AG08395 (cell line): ENCODE data around the gene DNAJC10.
"Not testable (repeated sequence)": the region's sequence is repeated elsewhere in the genome, so short reads cannot be mapped to it uniquely, and the experiment has no call there.

Experiments
- DNase-seq: peaks from one replicate; pipeline ENCODE4 v3.0.0; 2012; ENCODE audit warnings: mixed read lengths, low spot score

Gene DNAJC10, protein sequence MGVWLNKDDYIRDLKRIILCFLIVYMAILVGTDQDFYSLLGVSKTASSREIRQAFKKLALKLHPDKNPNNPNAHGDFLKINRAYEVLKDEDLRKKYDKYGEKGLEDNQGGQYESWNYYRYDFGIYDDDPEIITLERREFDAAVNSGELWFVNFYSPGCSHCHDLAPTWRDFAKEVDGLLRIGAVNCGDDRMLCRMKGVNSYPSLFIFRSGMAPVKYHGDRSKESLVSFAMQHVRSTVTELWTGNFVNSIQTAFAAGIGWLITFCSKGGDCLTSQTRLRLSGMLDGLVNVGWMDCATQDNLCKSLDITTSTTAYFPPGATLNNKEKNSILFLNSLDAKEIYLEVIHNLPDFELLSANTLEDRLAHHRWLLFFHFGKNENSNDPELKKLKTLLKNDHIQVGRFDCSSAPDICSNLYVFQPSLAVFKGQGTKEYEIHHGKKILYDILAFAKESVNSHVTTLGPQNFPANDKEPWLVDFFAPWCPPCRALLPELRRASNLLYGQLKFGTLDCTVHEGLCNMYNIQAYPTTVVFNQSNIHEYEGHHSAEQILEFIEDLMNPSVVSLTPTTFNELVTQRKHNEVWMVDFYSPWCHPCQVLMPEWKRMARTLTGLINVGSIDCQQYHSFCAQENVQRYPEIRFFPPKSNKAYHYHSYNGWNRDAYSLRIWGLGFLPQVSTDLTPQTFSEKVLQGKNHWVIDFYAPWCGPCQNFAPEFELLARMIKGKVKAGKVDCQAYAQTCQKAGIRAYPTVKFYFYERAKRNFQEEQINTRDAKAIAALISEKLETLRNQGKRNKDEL

DNA sequence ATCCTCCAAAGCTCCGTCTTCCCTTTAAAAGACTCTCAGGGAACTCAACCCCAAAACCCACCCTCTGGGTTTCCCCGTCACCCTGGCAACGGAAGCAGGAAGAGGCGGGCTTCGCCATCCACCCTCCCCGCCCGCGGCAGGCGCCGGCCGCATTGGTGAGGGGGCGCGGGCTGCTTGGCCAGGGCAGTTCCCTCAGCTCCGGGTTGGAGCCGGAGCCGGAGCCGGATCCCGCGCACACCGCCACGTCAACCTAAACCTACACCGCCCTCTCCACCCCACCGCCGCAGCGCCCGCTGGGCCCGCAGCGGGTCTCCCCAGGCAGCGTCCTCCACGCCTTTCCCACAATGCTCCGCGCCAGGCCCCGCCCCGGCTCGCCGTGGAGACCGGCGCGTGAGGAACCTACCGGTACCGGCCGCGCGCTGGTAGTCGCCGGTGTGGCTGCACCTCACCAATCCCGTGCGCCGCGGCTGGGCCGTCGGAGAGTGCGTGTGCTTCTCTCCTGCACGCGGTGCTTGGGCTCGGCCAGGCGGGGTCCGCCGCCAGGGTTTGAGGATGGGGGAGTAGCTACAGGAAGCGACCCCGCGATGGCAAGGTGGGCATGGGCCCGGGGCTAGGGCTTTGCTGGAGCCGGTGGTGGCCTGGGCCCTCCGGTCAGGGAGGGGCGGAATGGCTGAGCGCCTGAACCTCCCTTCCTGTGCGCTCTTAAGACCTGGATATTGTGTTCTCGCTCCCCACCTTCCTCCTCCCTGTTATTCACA is at the start of gene DNAJC10:
Gene DNAJC10, plus strand, starts transcription at position 366 of the 758 bp plus-strand sequence. CDS start 1,830 bp downstream, outside the sequence.
- DNase-seq = peak; percentile 85

DNA sequence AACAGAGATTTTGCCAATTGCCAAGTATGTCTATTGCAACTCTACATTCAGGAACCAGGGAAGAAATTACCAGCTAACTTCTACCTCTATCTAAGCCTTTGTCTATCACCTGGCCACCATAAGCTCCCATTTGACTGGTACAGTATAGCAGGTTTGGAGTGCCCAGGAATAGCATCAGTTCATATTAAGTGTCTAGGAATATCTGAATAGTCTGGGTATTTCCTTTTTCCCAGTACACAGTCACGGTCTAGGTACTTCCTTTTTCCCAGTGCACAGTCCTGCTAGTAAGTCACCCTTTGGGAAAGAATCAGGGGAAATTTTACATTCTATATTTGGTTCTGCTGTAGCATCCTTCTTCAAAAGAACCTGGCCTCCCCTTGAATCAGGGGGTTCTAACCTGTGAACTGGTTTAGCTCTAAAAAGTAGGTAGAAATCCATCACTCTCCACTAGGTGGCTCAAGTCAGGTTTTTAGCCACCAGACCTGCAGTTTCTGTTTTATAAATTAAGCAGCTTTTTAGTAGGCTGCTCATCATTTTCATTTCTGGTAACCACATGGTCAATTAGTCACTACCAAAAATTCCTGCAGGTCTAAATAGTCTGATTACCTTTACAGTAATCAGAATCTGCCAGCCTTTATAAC is 49.3 kb upstream of the DNAJC10 start:
- DNase-seq = peak; percentile 7

DNA sequence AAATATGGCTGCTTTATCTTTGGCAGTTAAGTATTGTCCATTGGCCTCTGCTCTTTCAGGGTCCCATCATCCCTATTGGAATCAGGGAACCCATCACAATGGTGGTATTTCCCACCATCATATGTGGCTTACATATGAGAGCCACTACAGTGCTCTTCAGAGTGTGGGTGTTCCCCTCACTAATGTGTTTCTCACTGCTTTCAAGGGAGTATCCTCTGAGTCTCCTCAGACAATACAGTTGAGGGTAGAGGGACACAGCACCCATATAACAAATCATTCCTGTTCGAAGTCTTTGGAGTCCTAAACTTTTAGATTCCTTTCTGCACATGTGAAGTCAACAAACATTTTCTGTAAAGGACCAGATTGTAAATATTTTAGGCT is 48.8 kb upstream of the DNAJC10 start:
- DNase-seq = no peak

DNA sequence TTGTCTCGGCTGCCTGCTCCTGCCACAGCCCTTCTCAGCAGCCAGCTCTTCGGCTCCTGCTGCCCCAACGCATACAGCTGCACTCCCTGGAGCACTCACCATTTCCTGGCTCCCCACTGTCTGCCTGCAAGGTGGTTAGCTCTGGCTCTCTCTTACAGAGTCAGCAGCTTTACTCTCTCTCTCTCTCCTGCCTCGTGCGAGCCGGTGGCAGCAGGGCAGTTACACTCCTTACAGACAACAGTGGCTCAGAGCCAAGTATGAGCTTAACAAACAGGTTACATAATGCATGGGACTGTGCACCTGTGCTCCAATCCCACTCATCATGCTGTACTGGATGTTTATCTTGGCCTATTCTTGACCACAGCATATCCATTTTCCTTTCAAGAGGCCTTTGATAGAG is 47.4 kb upstream of the DNAJC10 start:
- no peak for DNase-seq

DNA sequence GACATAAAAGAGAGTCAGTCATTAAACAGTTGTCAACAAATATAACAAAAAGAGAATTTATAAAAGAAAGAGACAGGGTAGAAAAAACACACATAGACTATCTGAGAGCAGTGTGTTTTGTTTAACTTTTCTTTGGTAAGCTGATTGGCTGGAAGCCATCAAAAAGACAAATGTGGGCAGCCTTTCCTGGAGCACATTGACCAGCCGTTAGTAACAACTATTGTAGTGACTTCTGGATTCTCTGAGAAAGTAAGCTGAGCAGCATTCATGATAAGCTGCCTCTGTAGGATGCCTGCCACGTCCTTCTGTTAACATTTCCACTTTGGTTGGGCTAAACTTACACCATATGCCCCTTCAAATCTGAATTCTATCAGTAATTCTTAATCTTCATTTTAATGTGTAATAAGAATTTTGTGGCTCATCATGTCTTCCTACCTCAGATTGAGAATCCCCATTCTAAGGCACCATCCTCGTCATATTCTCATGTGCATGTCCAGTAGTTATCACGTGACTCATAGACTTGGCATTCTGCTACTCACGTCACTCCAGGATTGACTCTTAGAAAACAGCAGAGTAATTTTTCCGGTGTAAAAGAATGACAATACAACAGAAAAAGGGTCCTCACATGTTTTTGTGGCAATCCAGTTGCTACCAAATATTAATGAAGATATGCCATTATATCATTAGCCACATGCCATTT is 43.4 kb upstream of the DNAJC10 start:
- no peak for DNase-seq

DNA sequence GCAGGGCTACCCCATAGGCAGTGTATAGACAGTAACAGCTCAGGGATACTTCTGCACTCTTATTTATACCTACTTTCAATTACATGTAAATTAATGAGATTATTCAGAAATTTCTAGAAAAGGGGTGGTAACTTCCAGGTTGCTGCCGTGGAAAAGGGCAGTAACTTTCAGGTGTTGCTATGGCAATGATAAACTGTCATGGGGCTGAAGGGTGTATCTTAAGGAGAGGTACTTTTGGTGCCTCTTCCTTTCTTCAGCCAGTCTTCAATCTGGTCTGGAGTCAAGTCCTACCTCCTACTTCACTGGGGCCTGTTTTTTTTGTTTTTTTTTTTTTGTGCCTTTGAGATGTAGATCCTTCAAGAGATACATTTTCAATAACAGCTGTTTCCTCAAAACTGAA is 35.2 kb upstream of the DNAJC10 start:
- no peak for DNase-seq

DNA sequence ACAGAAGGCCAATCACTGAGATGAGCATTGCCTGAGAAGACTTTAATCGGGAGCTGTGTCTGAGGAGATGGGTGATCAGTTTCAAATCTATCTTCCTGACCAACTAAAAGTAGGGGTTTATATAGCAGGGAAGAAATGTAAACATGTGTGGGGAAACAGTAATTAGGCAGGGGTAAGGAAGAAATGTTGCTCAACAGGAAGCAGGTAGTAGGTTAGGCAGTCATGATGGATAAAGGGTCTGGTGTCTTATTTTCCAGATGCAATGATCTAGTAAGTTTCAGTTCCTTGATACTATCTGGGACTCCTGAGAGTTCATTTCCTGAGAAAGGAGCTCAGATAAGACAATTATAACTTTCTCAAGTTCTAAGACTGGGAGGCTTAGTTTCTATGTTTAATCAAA is 33.8 kb upstream of the DNAJC10 start:
- DNase-seq = no peak

DNA sequence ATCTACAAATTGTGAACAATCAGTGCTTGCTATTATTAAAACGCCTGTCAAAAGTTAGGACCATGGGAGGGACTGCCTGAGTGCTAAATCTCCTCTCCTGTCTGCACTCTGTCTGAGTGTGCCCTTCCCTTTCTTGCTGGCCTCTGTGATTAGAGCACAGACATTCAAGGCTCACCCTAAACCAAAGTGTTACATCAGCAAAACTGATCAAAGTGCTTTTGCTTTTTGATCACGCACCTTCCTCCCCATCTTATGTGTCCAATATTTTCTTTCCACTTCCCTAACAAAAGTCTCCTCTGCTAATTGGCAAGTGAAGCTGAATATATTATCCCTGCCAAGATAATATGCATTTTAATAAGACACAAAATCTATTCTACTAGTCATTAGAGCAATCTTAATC is 30.5 kb upstream of the DNAJC10 start:
- DNase-seq = no peak

DNA sequence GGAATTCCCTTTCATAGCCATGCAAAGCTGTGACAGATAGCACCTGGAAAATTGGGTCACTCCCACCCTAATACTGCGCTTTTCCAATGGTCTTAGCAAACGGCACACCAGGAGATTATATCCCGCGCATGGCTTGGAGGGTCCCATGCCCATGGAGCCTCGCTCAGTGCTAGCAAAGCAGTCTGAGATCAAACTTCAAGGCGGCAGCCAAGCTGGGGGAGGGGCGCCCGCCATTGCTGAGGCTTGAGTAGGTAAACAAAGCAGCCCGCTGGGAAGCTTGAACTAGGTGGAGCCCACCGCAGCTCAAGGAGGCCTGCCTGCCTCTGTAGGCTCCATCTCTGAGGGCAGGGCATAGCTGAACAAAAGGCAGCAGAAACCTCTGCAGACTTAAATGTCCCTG is 29.3 kb upstream of the DNAJC10 start:
- not testable (repeated sequence) for DNase-seq

DNA sequence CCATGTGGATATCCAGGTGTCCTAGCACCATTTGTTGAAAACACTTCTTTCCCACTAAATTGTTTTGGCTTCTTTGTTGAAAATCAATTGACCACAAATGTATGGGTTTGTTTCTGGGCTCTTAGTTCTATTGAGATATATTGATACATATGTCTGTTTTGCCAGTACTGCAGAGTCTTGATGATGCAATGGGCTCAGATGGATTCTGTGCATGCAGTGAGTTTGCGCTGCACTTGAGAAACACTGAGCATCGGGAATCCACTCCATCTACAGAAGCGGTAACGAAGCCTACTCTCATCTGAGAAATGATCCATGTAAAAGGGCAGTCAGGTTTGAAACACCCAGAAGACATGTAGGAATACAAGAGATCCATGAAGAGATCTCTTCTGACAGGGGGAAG is 21.9 kb upstream of the DNAJC10 start:
- DNase-seq = no peak

DNA sequence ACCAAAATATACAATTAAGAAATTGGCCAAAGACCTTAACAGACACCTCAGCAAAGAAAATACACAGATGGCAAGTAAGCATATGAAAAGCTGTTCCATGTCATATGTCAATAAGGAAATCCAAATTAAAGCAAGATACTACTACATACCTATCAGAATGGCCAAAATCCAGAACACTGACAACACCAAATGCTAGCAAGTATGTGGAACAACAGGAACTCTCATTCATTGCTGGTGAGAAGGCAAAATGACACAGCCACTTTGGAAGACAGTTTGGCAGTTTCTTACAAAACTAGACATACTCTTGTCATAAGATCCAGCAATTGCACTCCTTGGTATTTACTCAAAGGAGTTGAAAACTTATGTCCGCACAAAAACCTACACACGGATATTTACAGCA is 20.3 kb upstream of the DNAJC10 start:
- DNase-seq = no peak

DNA sequence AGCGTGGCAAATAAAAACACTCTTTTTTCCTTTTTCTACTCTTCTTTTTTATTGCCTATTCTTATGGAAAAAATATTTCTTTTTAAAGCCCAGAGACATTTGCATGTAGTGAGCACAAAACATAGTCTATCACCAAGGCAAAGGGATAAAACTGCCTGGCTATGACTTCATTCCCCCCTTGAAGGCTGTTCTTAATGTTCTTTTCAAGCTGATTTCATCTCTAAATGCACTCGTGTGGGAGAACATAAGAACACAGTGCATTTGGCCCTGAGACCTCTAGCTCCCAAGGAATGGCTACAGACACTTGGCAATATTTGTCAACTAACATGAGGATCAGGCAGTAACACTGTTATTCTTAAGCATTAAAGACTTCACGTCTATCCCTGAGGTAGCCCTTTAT is 17.4 kb upstream of the DNAJC10 start:
- no peak for DNase-seq

DNA sequence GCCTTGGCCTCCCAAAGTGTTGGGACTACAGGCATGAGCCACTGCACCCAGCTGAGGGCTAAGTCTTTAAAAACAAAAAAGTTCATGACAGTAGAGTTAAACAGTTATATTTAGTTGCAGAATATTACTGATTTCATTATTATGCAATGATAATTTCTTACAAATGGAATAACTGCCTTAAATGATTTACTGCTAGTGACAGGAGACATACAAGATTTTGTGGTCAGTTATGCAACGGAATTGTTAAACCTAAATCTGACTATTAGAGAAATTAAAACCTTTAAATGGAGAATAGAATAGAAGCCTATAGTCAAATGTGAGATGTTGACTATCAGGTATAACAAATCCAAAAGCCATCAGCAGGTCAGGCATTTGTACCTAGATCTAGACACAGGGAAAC is 10.3 kb upstream of the DNAJC10 start:
- no peak for DNase-seq

DNA sequence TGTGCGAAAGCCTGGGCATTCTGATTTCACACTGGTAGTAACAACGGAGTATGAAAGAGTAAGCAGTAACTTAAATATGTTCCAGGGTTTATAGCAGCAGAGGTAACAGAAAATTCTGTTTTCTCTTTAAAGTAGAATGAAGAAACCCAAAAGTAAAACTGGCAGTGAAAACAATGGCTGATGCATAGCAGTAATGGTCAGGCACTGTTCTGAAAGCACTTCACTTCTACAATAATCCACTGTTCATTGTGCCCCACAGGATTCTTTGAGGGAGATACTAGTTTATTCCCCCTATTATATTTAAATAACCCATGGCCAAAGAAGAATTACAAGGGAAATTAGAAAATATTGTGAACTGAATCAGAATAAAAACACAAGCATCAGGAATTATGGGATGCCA is 9.3 kb upstream of the DNAJC10 start:
- DNase-seq = no peak

DNA sequence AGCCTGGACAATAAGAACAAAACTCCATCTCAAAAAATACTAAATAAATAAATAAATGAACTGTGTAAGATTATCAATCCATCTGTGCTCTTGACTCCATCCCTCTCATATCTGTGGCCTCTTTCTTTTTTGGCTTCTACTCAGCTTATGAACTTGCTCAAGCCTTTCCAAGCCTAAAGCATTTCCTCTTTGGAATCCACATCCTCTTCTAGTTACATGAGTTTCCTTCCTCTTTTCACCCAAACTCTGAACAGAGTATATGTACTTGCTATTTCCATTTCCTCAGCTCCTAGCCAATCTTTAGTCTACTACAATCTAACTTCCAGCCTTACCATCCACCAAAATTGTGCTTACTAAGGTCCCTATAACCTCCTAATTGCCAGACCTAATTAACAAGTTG is 2.5 kb upstream of the DNAJC10 start:
- DNase-seq = no peak

DNA sequence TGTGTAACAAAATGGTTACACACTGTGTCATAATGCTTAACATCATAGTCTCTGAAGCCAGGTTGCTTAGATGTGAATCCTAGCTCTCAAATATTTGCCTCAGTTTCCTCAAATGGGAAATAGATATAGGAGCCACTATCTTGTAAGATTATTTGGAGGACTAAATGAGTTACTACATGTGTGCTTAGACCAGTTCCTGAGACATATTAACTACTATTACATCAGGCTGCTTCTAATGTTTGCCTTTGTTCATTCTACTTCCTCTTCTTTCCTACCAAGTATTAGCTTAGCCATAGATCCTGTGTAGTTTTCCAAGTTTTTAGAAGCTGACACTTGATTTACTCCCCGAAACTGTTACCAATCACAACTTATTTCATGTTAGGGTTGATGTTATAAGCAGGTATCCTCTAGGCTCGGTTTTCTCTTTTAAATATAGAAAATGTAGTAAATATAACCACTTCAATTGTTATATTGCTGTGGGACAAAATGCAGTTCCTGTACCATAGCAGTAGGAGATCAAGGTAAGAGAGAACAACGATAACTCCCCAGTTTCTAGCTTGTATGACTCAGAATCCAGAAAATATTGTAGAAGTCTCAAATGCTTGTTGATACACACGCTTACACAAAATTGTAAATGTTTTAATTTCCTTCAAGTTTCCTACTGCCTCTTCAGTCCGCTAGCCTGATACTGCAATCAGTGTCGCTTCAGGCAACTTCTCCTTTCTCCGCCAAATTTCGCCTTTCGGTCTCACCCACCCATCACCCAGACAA is 751 bp upstream of the DNAJC10 start:
- DNase-seq = no peak

DNA sequence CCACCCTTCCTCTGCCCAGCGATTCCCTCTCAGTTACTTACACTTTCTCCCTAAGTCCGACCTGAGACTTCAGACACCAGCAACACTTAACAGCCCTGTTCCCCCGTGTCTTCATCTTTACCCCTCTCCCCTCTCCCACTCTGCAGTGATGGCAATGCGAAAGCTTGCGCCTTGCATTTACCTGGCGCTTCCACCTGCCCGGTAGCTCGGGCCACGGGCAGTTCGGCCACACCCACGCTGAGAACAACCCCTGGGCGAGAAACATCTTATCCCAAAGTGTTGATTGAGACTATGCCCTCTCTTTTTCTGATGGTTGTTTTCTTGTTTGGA is 558 bp downstream of the DNAJC10 start:
- DNase-seq = no peak

DNA sequence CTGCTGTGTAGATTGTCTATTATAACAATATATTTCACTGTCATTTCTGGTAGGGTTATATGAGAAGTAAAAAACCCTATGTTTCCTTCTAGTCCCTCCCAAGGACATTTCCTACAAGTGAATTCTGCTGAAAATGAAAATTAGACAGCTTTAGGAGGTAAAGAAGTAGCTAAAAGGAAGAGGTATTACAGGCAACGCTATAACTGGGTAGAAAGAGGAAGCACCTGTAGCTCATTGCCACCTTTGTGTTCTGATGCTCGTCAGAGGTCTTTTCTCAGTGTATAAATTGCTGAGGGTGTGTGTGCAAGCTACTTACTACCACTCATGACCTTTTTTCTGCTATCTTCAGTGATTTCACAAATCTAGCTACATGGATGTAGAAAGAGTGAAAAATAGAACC is 1.4 kb downstream of the DNAJC10 start:
- DNase-seq = no peak

DNA sequence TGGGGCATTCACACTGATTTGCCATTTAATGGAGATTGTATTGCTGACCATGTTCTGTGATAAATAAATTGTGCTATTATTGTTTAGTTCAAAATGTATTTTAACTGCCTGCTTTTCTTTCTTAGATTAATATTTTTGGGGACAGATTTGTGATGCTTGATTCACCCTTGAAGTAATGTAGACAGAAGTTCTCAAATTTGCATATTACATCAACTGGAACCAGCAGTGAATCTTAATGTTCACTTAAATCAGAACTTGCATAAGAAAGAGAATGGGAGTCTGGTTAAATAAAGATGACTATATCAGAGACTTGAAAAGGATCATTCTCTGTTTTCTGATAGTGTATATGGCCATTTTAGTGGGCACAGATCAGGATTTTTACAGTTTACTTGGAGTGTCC is 1.8 kb downstream of the DNAJC10 start:
- DNase-seq = no peak

DNA sequence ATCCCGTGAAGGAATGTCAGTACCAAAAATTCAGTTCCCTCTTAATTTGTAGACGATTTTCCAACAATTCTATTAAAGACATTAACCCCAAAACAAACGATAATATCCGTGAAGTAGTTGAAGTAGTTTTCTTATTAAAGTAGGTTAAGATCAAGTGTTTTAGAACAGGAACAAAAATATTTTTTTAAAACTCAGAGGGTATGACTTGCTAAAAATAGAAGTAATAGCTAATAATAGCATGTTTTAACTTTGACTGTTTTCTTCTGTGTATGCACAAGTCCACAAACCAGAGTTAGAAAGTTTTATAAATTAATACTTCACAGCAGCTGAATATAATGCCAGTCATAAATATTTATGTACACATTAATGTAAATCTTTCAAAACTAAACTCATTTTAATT is 2.4 kb downstream of the DNAJC10 start:
- DNase-seq = no peak

DNA sequence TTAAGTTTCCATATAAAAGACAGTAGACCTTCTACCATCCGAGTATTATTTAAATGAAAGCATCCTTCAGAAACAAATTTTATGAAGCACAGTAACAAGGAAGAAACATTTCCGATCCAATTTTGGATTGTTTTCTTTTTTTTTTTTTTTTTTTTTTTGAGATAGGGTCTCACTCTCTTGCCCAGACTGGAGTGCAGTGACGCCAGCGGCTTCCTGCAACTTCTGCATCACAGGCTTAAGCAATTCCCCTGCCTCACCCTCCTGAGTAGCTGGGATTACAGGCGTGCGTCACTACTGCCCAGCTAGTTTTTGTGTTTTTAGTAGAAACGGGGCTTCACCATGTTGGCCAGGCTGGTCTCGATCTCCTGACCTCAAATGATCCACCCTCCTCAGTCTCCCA is 3.1 kb downstream of the DNAJC10 start:
- not testable (repeated sequence) for DNase-seq
